ENCODE results near the gene CEP85L.

GRCh38 chr6:118598324-118598723, 53.1 kb downstream of the CEP85L start:
- TF ChIP-seq CTCF (IDR thresholded peaks at IDR 0.05) (no peak), POLR2A (IDR thresholded peaks at IDR 0.05) (no peak)

Measured in transverse colon (tissue), 3 donors.